Liver (tissue), 3 donors: Measurements from ENCODE around the gene SLC43A3.

Experiments used
- CTCF ChIP-seq: fragments of 150-350 bp; IDR thresholded peaks from 2 replicates; pipeline ENCODE4 v1.5.1; 2017; ENCODE audit warnings: improper control_type of control experiment, low read depth, low read length; ENCODE audit not compliant: missing input control
- FOXA2 ChIP-seq: IDR thresholded peaks from 2 replicates; pipeline ENCODE4 v1.6.1; 2016; ENCODE audit warnings: antibody characterized with exemption
- MAX ChIP-seq: IDR thresholded peaks from 2 replicates; pipeline ENCODE4 v1.6.1; 2016; ENCODE audit warnings: antibody characterized with exemption
- NR2F2 ChIP-seq: IDR thresholded peaks from 2 replicates; pipeline ENCODE4 v1.6.1; 2016; ENCODE audit warnings: antibody characterized with exemption
- RAD21 ChIP-seq, 2 donors: IDR thresholded peaks; 2 replicates each; pipeline ENCODE4 v1.6.1; 2016; ENCODE audit warnings: antibody characterized with exemption in 2 of 2, mild to moderate bottlenecking in 2 of 2
- RXRA ChIP-seq, 2 donors: IDR thresholded peaks; 2 replicates each; pipeline ENCODE4 v1.6.1; 2017 to 2018; ENCODE audit warnings: antibody characterized with exemption in 2 of 2, mild to moderate bottlenecking in 1 of 2
- SP1 ChIP-seq: IDR thresholded peaks from 2 replicates; pipeline ENCODE4 v1.6.1; 2018; ENCODE audit warnings: antibody characterized with exemption, mild to moderate bottlenecking
- TAF1 ChIP-seq: conservative IDR thresholded peaks from 2 replicates; pipeline ENCODE4 v1.6.1; 2016; ENCODE audit warnings: antibody characterized with exemption, mild to moderate bottlenecking
- YY1 ChIP-seq: IDR thresholded peaks from 2 replicates; pipeline ENCODE4 v1.6.1; 2016; ENCODE audit warnings: antibody characterized with exemption, mild to moderate bottlenecking
- donor health status: healthy.
- donor health status: healthy.

GRCh38 chr11:57458060-57458409 lies 31.1 kb upstream of the SLC43A3 start:
- TF ChIP-seq RAD21 (IDR thresholded peaks at IDR 0.05) (no peak), CTCF (no peak), SP1 (no peak), RXRA (IDR thresholded peaks at IDR 0.05) (no peak), MAX (no peak), NR2F2 (no peak), FOXA2 (no peak), YY1 (no peak), TAF1 (no peak)
